GM18499 (cell line): ENCODE results near the gene FCGR1A.
"Not testable (repeated sequence)": the region's sequence is repeated elsewhere in the genome, so short reads cannot be mapped to it uniquely, and the experiment has no call there.

Source experiments
- ATAC-seq: cut with Tn5 transposase; IDR thresholded peaks from one replicate; pipeline ENCODE4 v1.9.1; 2021; ENCODE audit warnings: moderate number of reproducible peaks; ENCODE audit not compliant: insufficient read depth, unreplicated experiment

Gene FCGR1A

DNA sequence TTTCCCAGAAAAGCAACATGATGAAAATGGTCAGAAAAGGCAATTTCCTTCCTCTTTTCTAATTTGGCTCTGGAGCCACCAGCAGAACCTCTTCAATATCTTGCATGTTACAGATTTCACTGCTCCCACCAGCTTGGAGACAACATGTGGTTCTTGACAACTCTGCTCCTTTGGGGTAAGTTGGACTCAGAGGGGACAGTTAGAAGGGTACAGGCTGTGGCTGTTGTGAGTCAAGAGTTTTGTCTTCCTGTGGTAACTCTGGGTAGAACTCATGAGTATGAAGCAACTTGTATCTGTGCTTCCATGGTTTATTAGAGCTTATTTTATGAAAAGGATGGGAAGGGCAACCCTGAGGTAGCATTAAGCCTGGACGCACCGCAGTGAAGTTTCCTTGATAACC is at the start of gene FCGR1A:
FCGR1A (plus strand) TSS at position 95 of the 400 bp plus-strand sequence; CDS start at position 145, 50 bp downstream.
- ATAC-seq = not testable (repeated sequence)

DNA sequence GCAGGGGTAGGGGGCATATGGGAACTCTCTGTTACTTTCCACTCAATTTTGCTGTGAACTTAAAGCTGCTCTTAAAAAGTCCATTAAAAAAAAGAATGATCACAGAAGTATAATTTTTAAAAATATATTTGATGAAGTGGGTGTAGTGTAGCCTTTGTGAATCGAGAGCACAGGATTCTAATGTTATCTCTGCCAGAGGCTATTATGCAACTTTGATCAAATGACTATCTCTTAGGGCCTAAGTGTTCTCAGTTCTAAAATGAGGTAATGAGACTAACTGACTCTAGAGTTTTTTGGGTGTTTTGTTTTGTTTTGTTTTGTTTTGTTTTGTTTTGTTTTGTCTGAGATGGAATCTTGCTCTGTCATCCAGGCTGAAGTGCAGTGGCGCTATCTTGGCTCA is 49.7 kb upstream of the FCGR1A start:
- not testable (repeated sequence) for ATAC-seq

DNA sequence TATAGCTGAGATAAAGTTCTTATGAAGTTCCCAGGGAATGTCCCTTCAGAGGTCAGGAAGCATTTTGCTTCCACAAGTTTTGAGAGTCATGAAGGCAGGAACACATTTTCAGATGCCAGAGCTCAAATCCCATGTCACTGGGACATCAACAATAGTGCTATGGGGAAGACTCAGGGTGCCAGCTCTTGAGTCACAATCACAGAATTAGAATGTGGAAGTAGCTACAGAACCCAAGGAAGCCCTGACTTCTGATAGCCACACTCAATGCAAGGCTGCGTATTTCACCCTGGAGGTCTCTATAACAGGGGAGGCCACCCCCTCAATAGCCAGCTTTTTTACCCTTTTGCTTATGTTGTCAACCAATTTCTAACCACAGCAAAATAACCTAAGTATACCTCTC is 47.8 kb upstream of the FCGR1A start:
- ATAC-seq = not testable (repeated sequence)

DNA sequence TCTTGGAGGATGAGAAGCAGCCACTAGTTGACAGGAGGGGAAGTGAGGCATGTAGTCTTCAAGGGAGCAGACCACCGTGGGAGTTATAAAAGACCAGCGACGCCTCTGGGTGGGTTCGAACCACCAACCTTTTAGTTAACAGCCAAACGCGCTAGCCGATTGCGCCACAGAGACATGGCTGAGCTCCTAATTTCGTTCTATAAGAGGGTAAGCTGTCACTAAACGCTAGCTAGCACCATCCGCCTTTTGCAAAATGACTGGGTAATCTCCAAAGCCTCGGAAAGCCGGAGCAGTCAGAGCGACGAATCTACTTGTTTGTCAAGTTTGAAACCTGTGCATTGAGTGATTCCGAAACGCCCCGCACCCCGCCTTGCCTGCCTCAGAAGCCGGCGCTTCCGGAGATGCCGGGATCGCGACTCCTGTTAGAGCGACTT is 42.3 kb upstream of the FCGR1A start:
- not testable (repeated sequence) for ATAC-seq

DNA sequence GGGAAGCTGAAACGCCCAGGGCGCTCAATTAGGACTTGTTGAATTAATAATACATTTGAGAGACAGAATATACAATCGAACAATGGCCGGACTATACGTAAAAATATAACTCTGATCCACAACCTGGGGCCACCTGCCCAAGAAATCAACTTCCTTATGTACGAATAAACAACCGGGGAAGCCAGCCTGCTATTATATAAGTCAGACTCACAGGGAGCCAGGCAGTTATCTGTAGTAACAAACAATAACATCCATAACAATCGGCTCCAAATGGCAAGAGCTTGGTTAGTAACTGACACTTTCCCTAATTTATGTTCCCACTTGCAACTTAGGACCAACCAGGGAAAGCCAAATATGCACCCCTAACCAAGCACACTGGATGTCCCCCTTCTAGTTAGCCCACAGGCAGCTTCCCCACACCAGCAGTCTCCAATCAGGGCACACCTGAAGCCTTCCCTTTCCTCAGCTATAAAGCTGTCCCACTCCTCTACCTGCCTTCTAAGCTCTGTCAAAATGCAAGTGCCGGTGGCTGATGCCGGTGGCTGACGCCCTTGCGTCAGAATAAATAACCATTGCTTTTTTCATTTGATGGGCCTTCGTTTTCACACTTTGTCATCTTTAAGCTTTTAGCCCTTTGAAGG is 41.8 kb upstream of the FCGR1A start:
- ATAC-seq = not testable (repeated sequence)

DNA sequence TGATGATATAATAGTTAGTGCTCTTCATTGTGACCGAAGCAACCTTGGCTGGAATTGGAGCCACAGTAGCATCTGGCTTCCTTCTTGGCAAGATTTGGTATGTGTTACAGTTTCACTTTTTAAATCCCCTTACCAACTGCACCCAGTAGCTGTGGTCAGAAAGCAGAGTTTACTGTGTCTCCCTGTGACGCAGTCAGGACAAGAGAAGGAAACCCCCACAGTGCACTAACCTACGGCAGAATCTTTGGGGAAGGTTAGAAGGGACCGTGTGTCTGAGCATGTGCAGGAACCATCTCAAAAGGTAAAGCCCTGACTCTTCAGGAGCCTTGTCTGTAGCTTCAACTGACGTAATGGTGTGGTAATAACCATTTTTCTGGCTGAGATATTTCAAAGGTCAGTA is 40.6 kb upstream of the FCGR1A start:
- ATAC-seq = not testable (repeated sequence)

DNA sequence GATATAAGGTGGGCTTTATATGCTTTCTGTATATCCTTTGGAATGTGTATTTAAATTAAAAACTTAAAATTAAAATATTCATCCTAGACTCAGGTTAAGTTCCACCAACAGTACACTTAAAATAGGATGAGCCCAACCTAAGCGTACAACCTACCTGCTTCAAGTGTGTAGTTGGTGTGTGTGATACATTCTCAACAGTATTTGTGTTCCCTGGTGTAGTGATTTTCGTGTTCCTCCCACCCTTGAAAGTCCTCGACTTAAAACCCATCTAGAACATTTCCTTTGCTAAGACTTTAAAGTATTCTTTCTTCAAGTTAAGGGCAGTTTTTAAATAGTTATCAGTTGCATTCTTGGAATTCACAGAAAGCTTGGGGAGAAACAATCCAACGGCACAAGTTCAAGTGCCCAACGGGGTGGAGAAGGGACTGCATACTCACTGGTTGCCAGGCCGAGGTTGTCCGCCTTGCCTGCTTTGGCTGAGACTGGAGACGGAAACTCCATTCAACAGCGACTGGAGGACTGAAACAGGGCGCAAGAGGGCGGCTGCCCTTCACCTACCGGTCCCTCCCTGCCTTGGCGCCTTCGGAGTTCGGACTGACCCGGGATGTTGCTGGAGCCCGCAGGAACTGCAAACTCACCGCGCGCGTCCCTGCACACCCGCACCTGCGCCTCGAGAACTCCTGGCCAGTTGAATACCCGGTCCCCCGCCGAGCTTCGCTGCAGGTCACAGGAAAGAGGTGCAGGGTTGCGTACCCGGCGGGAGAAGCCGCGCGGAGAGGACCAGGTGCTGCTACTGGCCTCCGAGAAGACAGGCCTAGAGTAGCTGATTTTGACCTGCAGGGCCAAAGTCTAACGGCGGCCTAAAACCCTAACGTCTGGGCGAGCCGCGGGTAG is 35.8 kb upstream of the FCGR1A start:
- ATAC-seq = not testable (repeated sequence)

DNA sequence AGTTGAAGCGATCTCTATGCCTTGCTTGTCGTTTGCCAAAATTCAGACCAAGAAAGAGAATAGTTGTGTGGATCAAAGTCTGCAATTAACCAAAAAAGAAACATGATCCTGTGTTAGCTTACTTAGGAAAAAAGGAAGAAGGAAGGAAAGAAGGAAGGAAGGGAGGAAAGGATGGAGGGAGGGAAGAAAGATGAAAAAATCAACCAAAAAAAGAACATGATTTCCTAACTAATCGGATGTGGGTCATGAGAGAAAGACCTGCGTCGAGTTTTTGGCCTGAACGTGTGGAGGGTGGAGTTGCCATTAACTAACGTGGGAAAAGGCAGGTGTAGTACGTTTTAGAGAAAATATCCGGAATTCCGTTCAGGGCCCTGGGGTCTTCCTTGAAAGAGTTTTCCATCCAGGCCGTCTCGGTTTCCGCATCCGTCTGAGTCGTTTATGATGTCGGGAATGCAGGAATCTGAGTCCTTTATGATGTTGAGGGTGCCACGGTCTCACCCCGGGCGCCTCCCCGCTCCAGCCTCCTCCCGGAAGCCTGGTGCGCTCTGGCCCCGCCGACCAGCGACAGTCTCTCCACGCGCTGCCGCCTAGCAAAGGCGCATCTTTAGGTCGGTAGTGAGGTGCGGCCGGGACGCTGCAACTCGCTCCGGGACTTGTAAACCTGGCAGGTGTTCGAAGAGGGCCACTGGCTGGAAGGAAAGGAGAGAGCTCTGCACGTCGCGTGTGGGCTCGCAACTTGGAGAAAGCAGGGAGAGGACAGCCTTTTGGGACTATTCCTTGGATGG is 34.9 kb upstream of the FCGR1A start:
- ATAC-seq = not testable (repeated sequence)

DNA sequence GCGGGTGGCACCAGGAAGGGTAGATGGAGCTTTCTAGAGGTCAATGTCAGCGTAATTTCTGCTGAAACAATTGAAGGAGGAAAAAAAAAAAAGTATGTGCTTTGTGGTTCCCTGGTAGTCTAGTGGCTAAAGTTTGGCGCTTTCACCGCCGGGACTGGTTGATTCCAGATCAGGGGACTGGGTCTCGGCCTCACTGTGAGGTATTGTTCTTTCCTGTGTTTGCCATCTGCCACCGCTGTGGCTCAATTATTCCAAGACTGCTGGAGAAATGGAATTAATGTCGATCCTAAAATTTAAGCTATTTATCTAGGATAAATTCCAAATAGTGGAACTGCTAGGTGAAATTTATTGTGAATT is 34.4 kb upstream of the FCGR1A start:
- ATAC-seq = not testable (repeated sequence)

DNA sequence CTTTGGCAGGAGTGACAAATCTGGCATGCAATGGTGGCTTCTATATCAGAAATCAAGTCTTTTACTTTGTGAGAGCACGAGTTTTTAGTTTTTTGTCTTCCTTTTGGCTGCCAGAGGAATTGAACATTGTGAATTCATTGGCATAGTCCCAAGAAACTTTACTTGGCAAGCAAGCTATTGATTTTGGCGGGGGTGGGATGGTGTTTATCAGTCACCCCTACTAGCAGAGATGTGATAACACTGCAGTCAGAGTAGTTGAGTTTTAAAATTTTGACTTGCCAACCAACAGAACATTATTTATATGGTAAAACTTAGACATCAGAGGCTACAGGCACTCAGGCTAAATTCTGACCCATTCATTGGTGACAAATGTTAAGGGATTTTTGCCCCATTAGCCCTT is 31.9 kb upstream of the FCGR1A start:
- not testable (repeated sequence) for ATAC-seq

DNA sequence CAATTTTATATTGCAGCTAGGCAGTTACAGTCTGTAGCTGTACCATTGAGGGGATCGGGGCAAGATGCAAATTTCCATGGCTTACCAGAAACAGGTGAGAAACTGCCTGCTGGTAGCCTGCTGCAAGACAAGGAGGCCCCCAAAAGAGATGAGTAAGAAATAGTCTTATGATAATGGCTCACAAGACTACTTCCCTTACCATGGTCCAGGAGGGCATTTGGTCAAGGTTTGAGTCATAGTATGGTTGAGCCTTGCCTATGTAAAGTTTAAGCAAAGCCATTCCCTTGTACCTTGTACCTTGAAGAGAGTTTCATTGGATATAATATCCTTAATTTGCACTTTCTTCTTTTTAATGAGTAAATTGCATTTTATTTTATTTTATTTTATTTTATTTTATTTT is 30.3 kb upstream of the FCGR1A start:
- not testable (repeated sequence) for ATAC-seq

DNA sequence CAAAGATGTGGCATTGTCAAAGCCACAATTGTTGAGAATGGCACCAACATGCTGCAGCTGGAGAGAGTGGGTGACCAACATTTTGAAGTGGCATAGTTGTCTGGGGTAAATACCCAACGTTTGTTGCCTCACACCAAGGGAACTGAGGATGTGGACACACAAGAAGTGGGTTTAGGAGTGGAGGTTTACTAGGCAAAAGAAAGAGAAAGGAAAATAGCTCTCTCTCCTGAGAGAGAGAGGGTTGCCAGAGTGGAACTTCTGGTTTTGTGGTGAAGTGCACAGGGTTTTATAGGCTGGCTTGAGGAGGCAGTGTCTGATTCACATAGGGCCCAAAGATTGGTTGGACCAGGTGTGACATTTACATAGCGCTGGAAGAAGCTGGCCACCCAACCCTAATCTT is 29.0 kb upstream of the FCGR1A start:
- ATAC-seq = not testable (repeated sequence)

DNA sequence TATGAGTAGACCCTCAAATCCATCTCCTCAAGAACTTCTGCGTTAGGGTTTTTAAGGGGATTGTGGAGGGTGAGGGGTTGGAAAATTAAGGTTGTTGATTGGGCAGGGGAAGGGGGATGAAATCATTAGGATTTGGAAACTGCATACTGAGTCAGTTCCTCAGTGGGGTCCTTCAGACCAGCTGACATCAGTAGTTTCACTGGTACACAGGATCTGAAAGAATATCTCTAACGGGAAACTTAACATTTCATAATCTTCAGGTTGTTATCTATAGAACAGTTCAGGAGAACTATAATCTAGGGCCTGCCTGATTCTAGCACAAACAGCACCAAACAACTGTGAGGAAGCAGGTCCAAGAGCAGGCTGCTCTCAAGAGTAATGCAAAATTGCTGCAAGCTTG is 27.2 kb upstream of the FCGR1A start:
- not testable (repeated sequence) for ATAC-seq

DNA sequence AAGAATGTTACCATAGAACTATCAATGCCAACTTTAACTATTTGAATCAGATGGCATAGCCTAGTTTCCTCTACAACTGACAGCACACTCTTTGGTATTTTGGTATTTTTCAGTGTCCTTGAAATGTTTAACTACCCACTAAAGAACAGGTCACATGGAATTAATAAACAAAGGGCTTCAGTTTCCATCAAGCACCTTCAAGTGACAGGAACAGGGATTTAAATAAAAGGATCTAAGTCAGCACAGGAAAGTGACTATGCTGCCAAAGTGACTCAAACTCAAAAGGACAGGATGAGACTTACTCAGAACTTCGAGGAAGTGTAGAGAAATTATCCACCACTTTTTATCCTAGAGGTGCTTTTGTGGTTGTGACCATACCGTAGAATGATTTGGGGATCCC is 20.2 kb upstream of the FCGR1A start:
- ATAC-seq = not testable (repeated sequence)

DNA sequence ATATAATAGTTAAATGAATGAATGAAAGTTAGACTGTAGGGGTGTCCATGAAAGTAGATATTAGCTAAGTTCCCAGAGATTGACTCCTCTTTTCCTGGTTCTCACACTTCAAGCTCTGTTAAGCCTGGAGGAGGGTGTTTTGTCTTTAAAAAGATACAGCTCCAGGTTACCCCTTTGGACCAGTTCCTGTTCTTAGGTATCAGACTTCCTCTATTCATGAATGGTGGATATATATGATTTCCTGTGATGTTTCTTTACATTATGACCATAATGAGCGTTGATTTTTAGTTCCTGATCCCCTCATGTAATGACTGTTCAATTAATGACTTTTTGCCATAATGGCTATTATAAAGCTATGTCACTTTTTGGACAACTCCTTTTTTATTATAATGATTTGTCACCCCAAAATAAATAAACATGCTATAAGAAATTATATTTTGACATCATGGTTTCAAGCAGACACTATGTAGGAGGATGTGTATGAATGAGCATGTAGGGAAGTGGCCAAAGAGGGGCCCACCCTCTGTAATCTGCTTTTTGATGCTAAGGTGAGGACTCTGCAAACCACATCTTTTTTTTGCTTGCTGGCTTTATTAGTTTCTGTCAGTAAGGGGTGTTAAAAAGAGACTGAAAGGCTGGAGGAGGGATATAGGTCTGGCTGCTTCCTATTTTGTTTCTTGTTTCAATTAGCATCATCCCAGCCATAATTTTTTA is 18.2 kb upstream of the FCGR1A start:
- ATAC-seq = not testable (repeated sequence)

DNA sequence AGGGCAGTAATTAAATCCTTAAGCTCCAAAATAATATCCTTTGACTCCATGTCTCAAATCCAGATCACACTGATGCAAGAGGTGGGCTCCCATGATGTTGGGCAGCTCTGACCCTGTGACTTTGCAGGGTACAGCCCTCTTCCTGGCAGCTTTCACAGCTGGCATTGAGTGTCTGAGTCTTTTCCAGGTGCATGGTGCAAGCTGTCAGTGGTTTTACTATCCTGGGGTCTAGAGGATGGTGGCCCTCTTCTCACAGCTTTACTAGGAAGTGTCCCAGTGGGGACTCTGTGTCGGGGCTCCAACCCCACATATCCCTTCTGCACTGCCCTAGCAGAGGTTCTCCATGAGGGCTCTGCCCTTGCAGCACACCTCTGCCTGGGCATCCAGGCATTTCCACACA is 16.3 kb upstream of the FCGR1A start:
- not testable (repeated sequence) for ATAC-seq

DNA sequence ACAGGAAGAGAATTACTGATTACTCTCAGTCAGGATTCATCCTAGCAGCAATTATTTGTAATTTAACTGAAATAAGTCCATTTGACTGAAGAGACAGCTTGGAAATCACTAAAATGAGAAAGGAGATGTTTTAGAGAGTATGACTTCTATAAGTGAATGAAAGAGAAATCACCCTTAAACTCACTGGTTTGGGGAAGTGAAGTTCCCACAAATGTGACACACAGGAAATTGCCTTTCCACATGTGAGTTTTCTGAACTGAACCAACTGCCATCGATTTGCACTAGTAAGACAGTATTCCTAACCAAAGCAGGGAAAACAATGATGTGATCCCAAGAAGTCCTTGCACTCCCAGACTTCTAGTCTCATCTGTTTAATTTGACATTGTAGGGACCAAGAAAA is 13.3 kb upstream of the FCGR1A start:
- not testable (repeated sequence) for ATAC-seq

DNA sequence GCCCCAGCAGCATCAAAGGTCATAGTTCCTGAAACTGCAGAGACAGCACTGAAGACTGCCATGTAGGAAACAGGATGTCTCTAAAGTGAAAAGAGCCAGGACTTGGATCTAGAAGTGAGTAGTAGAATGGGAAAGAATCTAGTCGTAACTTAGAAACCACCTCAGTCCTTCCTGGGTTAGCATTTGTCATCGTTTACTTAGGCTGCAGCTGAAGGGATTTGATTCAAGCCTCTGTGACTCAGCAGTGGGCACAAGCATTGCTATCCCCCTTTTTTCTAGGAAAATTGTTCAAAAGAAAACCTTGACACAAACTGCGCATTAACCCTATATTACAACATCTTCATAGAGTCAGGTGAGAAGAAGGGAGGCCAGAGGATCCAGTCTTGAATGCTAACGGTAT is 11.8 kb upstream of the FCGR1A start:
- not testable (repeated sequence) for ATAC-seq

DNA sequence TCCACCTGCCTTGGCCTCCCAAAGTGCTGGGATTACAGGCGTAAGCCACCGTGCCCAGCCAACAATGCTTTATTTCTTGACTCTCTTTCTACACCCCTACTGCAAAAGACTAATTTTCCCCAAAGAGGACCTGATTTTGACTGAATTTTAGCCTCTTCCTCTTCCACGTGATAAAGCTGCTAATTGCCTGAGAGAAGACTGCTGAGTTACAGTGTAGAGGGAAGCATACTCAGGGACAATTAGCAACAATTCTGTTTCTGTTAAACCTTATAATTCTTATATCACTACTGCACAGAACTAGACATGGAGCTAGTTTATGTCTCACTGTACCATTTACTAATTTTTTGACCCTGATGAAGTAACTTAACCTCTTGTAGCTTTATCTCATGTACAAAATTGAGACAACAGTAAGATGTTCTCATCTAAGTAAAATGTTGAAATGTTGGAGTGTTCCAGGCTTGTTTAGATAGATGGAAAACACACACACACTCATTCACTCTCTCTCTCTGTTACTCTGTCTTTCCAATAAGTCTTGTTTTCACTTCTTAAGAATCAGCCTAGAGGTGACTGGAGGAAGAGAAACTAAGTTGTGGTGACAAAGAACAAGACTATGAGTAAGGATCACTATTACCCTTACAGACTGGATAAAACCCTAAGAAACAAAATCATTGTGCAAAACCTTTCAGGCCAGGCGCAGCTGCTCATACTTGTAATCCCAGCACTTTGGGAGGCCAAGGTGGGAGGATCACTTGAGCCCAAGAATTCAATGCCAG is 10.7 kb upstream of the FCGR1A start:
- ATAC-seq = peak; percentile 90
